ENCODE data around the gene CCM2L.

- TF ChIP-seq POLR2AphosphoS5 (IDR thresholded peaks at IDR 0.05; ENCODE audit: low read depth, low read length) (no peak), POLR2A (IDR thresholded peaks at IDR 0.05; ENCODE audit: low read depth, low read length) (peak; percentile 34; the same call in 1 of the 2 replicates)
Measured at GRCh38 chr20:32062776-32063170, 52.5 kb downstream of the CCM2L start.
